Right renal cortex interstitium (tissue), 3 donors: ENCODE results near the gene ZNF700. TPM values are rescaled to one million over a fixed set of nuclear protein-coding genes. Genes with fewer than 3 reads are reported as not detected.
A peak's percentile ranks its signal among the peaks of the same experiment; 100 is the strongest.
"Not testable (repeated sequence)": the region's sequence is repeated elsewhere in the genome, so short reads cannot be mapped to it uniquely, and the experiment has no call there.

ENCODE experiments used
- DNase-seq, 3 donors: peaks; one replicate each; pipeline ENCODE4 v3.0.0-alpha.2; 2013; ENCODE audit warnings: low read depth in 3 of 3, low spot score in 2 of 3
- polyA plus RNA-seq, 3 donors: library from polyadenylated mRNA; unstranded; fragments of 120-200 nt; gene quantifications; one replicate each; pipeline ENCODE4 v1.2.1, GENCODE V29; 2013; ENCODE audit not compliant: insufficient read length in 3 of 3

ZNF700 gene
- polyA plus RNA-seq, 3 donors, result 16.6 to 17.9 (median 17.5) TPM

DNA sequence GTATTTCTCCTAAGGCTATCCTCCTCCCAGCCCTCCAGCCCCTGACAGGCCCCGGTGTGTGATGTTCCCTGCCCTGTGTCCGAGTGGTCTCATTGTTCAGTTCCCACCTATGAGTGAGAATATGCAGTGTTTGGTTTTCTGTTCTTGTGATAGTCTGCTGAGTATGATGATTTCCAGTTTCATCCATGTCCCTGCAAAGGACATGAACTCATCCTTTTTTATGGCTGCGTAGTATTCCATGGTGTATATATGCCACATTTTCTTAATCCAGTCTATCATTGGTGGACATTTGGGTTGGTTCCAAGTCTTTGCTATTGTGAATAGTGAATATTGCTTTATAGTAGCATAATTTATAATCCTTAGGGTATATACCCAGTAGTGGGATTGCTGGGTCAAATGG is 10.9 kb downstream of the ZNF700 start:
- DNase-seq, result not testable (repeated sequence)

DNA sequence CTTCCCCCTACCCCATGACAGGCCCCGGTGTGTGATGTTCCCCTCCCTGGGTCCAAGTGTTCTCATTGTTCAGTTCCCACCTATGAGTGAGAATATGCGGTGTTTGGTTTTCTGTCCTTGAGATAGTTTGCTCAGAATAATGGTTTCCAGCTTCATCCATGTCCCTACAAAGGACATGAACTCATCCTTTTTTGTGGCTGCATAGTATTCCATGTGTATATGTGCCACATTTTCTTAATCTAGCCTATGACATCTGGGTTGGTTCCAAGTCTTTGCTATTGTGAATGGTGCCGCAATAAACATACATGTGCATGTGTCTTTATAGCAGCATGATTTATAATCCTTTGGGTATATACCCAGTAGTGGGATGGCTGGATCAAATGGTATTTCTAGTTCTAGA is 13.5 kb downstream of the ZNF700 start:
- not testable (repeated sequence) for DNase-seq

GRCh38 chr19:11941361-11941887 is 16.5 kb downstream of the ZNF700 start:
- DNase-seq, result not testable (repeated sequence)

DNA sequence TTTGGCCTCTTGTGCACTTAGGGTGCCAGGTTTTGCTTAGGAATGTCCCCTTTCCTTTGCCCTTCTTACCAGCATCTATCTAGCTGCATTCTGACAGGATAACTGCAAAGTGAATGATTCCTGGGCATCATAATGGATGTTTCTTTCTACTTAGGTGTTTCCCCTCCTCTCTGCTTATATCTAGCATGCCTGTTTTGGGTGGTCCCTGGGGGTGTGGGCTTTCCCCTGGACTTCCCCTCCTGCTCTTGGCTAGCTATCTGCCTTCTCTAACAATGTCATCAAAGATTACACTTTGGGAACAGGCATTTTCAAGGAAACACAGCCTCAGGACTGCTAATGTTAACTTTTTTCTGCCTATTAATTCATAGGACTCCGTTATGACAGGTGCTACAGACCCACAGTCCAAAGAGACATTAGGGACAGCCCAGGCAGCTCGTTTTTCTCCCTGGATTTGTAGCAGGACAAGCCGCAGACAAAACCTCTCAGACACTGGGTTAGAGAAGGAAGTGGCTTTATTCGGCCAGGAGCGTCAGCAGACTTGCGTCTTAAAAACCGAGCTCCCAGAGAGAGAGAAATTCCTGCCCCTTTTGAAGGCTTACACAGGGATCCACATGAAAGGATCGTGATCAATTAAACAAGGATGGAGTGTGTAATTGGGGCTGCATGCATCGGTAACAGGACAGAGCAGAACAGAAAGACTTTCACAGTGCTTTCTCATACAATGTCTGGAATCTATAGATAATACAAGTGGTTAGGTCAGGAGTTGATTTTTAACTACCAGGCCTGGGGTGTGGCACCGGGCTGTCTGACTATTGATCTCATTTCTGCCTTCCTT is 17.3 kb downstream of the ZNF700 start:
- no peak for DNase-seq

- DNase-seq, result no peak
Observed at GRCh38 chr19:11942843-11943108, 17.9 kb downstream of the ZNF700 start.

DNA sequence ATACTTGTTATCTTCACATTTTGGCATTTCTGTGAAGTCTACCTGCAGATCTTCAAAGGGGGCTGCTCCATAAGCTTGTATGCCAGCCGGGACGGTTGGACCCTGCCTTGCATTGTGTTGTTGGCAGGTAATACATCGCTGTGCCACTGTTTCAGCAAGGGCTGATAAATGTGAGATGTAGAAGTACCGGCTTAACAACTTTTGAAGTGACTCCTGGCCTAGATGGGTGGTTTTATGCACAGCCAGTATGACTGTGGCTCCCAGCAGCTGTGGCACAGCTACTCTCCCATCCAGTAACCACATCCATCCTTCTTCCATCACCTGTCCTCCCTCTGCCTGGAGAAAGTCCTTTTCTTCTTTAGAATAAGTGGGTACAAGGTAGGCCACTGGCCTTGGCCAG is 19.7 kb downstream of the ZNF700 start:
- no peak for DNase-seq

DNA sequence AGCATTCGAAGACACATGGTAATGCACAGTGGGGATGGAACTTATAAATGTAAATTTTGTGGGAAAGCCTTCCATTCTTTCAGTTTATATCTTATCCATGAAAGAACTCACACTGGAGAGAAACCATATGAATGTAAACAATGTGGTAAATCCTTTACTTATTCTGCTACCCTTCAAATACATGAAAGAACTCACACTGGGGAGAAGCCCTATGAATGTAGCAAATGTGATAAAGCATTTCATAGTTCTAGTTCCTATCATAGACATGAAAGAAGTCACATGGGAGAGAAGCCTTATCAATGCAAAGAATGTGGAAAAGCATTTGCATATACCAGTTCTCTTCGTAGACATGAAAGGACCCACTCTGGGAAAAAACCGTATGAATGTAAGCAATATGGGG is 23.7 kb downstream of the ZNF700 start:
- no peak for DNase-seq

DNA sequence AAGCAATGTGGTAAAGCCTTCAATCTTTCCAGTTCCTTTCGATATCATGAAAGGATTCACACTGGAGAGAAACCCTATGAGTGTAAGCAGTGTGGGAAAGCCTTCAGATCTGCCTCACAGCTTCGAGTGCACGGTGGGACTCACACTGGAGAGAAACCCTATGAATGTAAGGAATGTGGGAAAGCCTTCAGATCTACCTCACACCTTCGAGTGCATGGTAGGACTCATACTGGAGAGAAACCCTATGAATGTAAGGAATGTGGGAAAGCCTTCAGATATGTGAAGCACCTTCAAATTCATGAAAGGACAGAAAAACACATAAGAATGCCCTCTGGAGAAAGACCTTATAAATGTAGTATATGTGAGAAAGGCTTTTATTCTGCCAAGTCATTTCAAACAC is 24.3 kb downstream of the ZNF700 start:
- no peak for DNase-seq

DNA sequence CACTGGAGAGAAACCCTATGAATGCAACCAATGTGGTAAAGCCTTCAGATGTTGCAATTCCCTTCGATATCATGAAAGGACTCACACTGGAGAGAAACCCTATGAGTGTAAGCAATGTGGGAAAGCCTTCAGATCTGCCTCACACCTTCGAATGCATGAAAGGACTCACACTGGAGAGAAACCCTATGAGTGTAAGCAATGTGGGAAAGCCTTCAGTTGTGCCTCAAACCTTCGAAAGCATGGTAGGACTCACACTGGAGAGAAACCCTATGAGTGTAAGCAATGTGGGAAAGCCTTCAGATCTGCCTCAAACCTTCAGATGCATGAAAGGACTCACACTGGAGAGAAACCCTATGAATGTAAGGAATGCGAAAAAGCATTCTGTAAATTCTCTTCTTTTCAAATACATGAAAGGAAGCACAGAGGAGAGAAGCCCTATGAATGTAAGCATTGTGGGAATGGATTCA is 24.7 kb downstream of the ZNF700 start:
- not testable (repeated sequence) for DNase-seq

DNA sequence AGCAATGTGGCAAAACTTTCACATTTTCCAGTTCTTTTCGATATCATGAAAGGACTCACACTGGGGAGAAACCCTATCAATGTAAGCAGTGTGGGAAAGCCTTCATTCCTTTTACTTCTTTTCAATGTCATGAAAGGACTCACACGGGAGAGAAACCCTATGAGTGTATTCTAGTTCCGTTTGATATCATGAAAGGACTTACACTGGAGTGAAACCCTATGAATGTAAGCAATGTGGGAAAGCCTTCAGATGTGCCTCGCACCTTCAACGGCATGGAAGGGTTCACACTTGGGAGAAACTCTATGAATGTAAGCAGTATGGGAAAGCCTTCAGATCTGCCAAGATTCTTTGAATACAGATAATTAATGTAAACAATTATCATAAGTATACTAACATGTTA is 25.4 kb downstream of the ZNF700 start:
- DNase-seq, result no peak

GRCh38 chr19:11963566-11964355 is 38.9 kb downstream of the ZNF700 start:
- DNase-seq, result peak in 2 of 3 donors; percentile 58 to 66

DNA sequence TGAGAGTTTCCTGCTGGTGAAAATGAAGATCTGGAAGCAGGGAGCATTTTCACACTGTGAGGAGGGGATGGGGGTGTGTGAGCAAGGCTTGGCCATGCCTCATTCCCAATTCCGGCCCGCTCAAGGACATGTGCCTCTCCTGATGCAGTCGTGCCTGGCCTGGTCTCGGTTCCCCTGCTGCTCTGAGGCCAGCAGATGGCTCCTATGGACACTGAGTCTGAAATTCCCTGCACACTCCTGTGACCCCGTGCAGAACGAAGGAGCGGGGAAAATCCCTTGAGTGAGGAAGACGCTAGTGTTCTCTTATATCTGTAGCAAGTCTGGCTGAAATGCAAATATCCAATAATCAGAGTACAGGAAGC is 39.6 kb downstream of the ZNF700 start:
- DNase-seq, result no peak

- DNase-seq, result peak; percentile 83 to 91 (median 91)
Observed at GRCh38 chr19:11964858-11965645, 40.1 kb downstream of the ZNF700 start, which contains the start of gene ZNF763. Gene ZNF763, plus strand, starts transcription at chr19:11965040. Its CDS starts 169 bp downstream, at chr19:11965209.

DNA sequence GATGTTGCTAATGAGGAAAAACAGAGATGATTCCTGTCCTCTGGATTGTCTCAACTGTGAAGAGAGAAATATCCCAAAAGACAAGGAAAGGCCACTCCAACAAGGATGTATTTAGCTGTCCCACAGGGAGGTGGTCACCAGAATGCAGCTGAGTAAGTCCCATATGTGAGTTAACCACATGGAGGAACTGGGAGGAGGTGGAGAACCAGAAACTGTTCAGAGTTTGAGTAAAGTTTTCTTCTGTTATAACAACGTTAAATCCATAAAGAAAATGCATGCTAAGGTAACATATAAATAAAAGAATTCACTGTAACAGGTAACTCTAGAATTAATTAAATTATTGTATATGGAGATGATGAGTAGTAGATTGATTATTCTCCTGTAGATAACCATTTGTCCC is 45.3 kb downstream of the ZNF700 start:
- DNase-seq, result no peak

DNA sequence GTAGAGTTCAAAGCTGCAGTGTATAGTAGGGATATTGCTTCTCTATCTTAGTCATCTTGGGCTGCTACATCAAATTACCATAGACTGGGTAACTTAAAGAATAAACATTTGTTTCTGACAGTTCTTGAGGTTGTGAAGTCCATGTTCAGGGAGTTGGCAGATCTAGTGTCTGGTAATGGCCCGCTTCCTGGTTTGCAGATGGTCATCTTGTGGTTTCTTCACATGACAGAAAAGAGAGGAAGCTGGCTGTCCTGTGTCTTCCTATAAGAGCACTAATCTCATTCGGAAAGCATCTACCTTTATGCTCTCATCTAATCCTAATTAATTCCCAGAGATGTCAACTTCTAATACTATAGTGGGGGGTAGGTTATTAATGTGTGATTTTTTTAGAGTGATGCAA is 46.1 kb downstream of the ZNF700 start:
- DNase-seq, result no peak

DNA sequence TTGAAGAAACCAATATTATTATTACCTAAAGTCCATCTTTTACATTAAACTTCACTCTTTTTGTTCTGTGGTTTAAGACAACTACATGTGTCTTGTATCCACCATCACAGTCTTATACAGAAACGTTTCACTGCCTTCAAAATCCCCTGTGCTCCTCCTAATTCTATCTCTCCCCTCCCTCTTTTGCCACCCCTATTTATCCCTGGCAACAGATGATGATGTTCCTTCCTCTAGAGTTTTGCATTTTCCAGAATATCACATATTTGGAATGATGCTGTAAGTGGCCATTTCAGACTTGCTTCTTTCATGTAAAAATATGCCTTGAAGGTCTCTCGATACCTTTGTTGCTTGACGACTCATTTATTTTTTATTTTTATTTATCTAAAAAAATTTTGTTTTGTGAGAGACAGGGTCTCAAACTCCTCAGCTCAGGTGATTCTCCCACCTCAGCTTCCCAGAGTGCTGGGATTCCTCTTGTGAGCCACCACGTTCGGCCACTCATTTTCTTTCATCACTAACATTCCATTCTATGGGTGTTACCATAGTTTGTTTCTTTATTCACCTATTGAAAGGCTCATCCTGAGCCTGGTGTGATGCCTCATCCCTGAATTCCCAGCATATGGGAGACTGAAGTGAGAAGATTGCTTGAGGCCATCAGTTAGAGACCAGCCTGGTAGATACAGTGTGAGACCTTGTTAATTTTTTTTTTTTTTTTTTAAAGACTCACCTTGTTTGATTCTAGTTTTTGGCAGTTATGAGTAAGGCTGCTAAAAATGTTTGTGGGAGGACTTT is 48.3 kb downstream of the ZNF700 start:
- DNase-seq, result no peak

DNA sequence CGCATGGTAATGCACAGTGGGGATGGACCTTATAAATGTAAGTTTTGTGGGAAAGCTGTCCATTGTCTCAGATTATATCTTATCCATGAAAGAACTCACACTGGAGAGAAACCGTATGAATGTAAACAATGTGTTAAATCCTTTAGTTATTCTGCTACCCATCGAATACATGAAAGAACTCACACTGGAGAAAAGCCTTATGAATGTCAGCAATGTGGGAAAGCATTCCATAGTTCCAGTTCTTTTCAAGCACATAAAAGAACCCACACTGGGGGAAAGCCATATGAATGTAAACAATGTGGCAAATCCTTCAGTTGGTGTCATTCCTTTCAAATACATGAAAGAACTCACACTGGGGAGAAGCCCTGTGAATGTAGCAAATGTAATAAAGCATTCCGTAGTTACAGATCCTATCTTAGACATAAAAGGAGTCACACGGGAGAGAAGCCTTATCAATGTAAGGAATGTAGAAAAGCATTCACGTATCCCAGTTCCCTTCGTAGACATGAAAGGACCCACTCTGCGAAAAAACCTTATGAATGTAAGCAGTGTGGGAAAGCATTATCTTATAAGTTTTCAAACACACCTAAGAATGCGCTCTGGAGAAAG is 53.7 kb downstream of the ZNF700 start:
- DNase-seq, result no peak

DNA sequence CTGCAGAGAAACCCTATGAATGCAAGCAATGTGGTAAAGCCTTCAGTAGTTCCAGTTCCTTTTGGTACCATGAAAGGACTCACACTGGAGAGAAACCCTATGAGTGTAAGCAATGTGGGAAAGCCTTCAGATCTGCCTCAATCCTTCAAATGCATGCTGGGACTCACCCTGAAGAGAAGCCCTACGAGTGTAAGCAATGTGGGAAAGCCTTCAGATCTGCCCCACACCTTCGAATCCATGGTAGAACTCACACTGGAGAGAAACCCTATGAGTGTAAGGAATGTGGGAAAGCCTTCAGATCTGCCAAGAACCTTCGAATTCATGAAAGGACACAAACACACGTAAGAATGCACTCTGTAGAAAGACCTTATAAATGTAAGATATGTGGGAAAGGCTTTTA is 54.6 kb downstream of the ZNF700 start:
- no peak for DNase-seq

DNA sequence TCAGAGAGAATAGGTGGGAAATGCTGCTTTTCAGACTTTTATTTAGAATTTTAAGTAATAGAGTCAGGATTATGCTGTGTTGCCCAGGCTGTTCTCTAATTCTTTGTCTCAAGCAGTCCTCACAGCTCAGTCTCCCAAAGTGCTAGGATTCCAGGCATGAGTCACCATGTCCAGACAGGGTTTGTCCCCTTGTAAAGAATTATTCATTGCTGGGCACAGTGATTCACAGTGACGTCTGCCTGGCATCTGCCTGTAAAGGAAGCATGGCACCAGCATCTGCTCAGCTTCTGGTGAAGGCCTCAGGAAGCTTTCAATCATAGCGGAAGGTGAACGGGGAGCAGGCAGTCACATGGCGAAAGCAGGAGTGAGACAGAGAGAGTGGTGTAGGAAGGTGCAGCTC is 57.6 kb downstream of the ZNF700 start:
- DNase-seq, result no peak

- no peak for DNase-seq
Observed at GRCh38 chr19:11984986-11985385, 60.1 kb downstream of the ZNF700 start.
